GM12864 (cell line): ENCODE measurements around the gene RSPO4.

ENCODE experiments used
- DNase-seq: peaks from one replicate; pipeline ENCODE4 v3.0.0-alpha.2; 2011; ENCODE audit warnings: low read depth
- H3K4me3 ChIP-seq: 2 replicates; pipeline ENCODE4 v1.5.1; 2011; ENCODE audit warnings: mild to moderate bottlenecking, low read depth, low read length, control low read depth
- CTCF ChIP-seq: IDR thresholded peaks from 2 replicates; pipeline ENCODE4 v1.5.1; 2011; ENCODE audit warnings: low read depth, mild to moderate bottlenecking, moderate library complexity, low read length, control low read depth, inconsistent platforms; ENCODE audit errors: missing control alignments

The RSPO4 gene

GRCh38 chr20:997486-997885 lies 4.6 kb downstream of the RSPO4 start:
- TF ChIP-seq CTCF = no peak
- H3K4me3 ChIP-seq = no peak overlapping the region
- DNase-seq = no peak

GRCh38 chr20:997016-997415 lies 5.1 kb downstream of the RSPO4 start:
- DNase-seq = no peak
- TF ChIP-seq CTCF = no peak
- no peak overlapping the region for H3K4me3 ChIP-seq

- TF ChIP-seq CTCF = no peak
- DNase-seq = no peak
- H3K4me3 ChIP-seq = no peak overlapping the region
Measured at GRCh38 chr20:995170-995569, 6.9 kb downstream of the RSPO4 start.

GRCh38 chr20:992801-993535 lies 9.1 kb downstream of the RSPO4 start:
- no peak for DNase-seq
- H3K4me3 ChIP-seq = no peak overlapping the region
- no peak for TF ChIP-seq CTCF

- H3K4me3 ChIP-seq = no peak overlapping the region
- TF ChIP-seq CTCF = no peak
- no peak for DNase-seq
Measured at GRCh38 chr20:991850-992249, 10.3 kb downstream of the RSPO4 start.

- TF ChIP-seq CTCF = no peak
- H3K4me3 ChIP-seq = no peak overlapping the region
- DNase-seq = no peak
Measured at GRCh38 chr20:990293-990959, 11.7 kb downstream of the RSPO4 start.

GRCh38 chr20:988272-988671 lies 13.8 kb downstream of the RSPO4 start:
- no peak for TF ChIP-seq CTCF
- no peak for DNase-seq
- H3K4me3 ChIP-seq = no peak overlapping the region
